Muscle layer of duodenum (tissue), 2 donors: ENCODE measurements around the gene CRYAA.

Experiments
- H3K27ac ChIP-seq: one replicate; pipeline ENCODE4 v1.7.0; 2013; ENCODE audit warnings: mild to moderate bottlenecking, low read length
- H3K27me3 ChIP-seq: one replicate; pipeline ENCODE4 v1.7.0; 2013; ENCODE audit warnings: low read depth, mild to moderate bottlenecking, control low read depth, low read length
- H3K36me3 ChIP-seq, 2 donors: one replicate each; pipeline ENCODE4 v1.7.0; 2013; ENCODE audit warnings: low read length in 2 of 2, control low read depth in 1 of 2, mild to moderate bottlenecking in 1 of 2; ENCODE audit not compliant: insufficient read depth in 2 of 2, control insufficient read depth in 1 of 2
- H3K4me1 ChIP-seq, 2 donors: one replicate each; pipeline ENCODE4 v1.7.0; 2013; ENCODE audit warnings: low read length in 2 of 2, mild to moderate bottlenecking in 2 of 2, control low read depth in 1 of 2, moderate library complexity in 1 of 2; ENCODE audit not compliant: insufficient read depth in 2 of 2, control insufficient read depth in 1 of 2
- H3K4me3 ChIP-seq, 2 donors: one replicate each; pipeline ENCODE4 v1.7.0; 2013; ENCODE audit warnings: low read length in 2 of 2, low read depth in 1 of 2, mild to moderate bottlenecking in 1 of 2
- H3K9me3 ChIP-seq, 2 donors: one replicate each; pipeline ENCODE4 v1.7.0; 2013; ENCODE audit warnings: low read length in 2 of 2, control low read depth in 1 of 2, mild to moderate bottlenecking in 1 of 2; ENCODE audit not compliant: control insufficient read depth in 1 of 2
- donor health status: healthy.

CRYAA gene

DNA sequence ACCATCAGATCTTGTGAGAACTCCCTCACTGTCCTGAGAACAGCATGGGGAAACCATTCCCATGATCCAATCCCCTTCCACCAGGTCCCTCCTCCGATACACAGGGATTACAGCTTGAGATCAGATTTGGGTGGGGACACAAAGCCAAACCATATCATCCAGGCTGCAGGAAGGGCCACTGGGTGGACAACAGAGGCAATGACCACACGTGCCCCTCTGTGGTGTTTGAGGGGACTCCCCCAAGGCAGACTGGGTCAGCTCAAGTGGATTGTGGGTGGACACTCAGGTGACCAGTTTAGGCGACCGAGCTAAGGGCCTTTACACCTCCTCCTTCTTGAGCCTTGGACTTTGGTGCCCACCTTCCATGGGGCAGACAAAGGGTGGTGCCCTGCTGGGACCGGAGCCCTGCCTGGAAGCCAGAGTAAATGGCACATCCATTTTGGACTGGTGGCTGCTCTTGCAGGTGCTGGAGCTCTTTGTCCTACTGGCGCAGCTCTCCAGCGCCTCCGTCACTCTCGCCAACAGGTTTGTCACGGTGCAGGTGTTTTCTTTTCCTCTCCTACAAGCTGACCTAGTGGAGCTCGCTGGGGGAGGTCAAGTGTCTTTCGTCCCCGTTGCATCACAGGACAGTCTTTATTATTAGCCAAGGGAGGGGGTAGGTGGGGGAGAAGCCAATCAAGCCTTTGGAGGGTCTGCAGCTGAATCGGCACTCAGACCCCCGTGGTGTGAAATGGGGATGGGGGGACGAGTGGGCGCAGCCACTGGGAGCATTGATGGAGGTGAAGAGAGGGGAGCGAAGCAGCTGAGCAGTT lies 37.6 kb downstream of the CRYAA start:
- Histone ChIP-seq H3K4me3 (no peak overlapping the region), H3K27ac (no peak overlapping the region), H3K36me3 (no peaks in the 10 kb centered on the region), H3K9me3 (peaks cover under 1 to 2% of the 10 kb centered on the region in 2 donors), H3K4me1 (no peaks in the 10 kb centered on the region), H3K27me3 (no peaks in the 10 kb centered on the region)

DNA sequence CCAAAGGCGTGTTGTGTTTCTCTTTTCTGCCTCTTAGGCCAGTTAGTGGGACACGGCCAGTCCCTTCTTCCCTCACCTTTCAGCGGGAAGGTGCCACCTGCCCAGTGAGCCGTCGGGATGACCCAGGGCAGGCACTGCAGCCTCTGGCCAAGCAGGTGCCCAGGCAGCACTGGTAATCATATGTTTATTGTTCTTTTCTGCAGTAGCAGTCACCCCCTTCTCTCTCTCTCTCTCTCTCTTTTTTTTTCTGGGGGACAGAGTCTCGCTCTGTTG lies 38.2 kb downstream of the CRYAA start:
- H3K27me3 ChIP-seq: no peaks in the 10 kb centered on the region
- H3K4me3 ChIP-seq: no peak overlapping the region
- H3K4me1 ChIP-seq: no peaks in the 10 kb centered on the region
- H3K36me3 ChIP-seq: no peaks in the 10 kb centered on the region
- no peak overlapping the region for H3K27ac ChIP-seq
- H3K9me3 ChIP-seq: no peaks in the 10 kb centered on the region

DNA sequence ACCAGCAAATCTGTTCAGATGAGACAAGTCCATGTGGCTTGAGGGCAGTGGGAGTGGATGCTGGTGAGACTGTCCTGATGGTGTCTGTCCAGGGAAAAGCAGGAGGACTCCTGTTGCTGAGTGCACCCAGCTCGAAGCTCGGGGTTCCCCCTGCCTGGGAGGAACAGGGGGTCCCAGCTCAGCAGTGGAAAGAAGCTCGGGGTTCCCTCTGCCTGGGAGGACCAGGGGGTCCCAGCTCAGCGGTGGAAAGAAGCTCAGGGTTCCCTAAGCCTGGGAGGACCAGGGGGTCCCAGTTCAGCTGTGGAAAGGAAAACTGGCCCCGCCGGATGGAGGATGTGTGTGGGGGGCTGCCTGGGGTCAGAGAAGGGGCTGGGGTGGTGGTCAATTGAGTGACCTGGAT lies 39.1 kb downstream of the CRYAA start:
- H3K9me3 ChIP-seq: no peaks in the 10 kb centered on the region
- H3K27ac ChIP-seq: no peak overlapping the region
- no peak overlapping the region for H3K4me3 ChIP-seq
- H3K36me3 ChIP-seq: no peaks in the 10 kb centered on the region
- H3K27me3 ChIP-seq: no peaks in the 10 kb centered on the region
- H3K4me1 ChIP-seq: no peaks in the 10 kb centered on the region

DNA sequence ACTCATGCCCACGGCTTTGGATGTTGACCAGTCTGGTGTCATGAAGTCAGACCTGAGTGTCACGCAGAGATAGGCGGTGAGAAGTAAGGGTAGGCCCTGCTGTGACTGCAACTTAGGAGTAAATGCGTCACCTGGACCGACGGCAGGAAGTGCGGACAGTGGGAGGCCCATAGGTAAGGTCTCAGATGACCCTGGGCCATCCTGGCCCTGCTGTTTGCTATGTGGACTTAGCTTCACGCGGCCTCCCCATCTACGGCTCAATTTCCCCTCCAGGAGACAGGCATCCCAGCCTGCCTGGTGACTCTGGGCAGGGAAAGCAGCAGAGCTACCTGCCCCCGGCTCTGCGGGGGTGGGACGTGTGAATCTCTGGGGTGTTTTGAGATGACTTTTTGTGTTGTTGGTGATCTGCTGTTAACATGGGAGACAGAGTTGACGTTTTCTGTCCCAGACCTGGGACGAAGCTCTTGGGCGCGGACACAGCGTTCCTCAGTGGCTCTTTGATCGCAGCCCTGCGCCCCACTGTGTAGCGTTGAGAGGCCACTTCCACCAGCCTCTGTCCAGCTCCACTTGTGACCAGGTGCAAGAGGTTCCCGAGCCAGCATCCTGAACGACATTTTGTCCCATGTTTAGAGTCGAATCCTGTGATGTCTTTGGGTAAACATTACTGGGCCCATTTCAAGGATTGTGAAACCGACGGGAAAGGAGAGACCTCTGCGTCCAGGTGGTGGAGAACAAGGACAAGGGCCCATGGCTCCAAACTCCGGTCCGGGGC lies 39.9 kb downstream of the CRYAA start:
- no peaks in the 10 kb centered on the region for H3K27me3 ChIP-seq
- no peaks in the 10 kb centered on the region for H3K4me1 ChIP-seq
- no peaks in the 10 kb centered on the region for H3K36me3 ChIP-seq
- H3K27ac ChIP-seq: no peak overlapping the region
- no peaks in the 10 kb centered on the region for H3K9me3 ChIP-seq
- H3K4me3 ChIP-seq: no peak overlapping the region

DNA sequence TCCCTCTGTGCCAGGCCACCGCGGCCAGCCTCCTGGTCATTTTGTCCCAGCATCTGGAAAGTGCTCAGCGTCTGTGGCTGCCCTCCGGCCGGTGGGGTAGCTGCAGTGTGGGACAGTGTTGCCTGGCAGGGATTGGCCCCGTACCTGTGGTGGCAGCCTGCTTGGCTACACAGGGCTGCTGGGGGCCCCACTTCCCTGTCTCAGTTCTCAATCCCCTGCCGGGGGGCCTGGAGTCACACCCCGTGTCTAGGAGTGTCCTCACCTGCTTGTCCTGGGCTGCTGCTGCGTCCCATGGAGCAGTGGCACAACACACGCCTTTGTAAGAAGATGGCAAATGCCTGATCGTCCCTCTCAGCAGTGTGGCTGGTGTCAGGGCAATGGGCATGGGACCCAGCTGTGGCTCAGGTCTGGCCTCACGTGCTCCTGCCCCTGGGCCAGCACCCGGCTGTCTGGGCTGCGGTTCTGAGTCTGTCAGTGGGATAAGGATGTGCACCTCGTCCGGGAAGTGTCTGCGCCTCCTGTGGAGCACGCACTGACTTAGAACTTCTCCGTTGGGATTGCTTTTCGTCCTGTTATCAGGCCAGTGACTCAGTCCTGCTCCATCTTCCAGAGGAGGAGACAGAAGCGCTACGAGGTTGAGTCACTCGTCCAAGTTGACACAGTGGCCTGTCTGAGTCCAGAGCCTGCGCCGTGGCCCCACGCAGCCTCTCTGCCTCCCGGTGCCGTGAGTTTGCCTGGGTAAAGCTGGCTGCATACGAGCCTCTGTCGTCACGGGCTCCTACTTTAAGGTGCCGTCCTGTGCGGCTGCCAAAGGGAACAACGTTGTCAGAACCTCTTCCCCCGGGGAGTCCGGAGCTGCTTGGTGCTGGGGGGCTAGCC lies 41.0 kb downstream of the CRYAA start:
- Histone ChIP-seq H3K4me1 (no peaks in the 10 kb centered on the region), H3K27me3 (no peaks in the 10 kb centered on the region), H3K9me3 (no peaks in the 10 kb centered on the region), H3K4me3 (no peak overlapping the region), H3K27ac (no peak overlapping the region), H3K36me3 (no peaks in the 10 kb centered on the region)

DNA sequence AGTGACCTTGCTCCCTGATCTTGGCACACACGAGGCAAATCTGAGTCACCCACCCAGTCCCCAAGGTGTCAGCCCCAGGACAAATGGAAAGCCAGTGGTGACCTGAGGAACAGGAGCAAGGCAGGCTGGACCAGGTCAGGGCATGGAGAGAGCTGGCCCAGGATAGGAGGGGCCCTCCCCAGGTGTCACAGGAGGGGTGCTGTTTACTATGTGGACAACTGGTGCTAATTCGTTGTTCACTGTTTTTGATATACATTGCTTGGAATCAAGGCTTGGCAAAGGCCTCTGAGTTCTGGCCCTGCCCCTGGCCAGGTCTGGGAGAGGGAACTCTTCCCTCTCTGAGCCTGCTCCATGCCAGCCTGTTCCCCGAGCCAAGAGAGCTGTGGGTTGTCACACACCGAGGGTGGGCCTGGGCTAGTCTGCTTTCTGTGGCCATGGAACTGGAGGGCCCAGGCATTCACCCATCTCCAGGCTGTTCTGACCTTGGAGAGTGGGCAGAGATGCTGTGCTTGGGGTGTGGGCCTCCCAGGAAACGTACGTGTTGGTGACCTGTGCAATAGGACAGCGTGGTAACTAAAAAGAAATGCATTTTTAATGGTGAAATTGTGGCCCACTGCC lies 41.8 kb downstream of the CRYAA start:
- Histone ChIP-seq H3K27me3 (no peaks in the 10 kb centered on the region), H3K4me1 (no peaks in the 10 kb centered on the region), H3K9me3 (no peaks in the 10 kb centered on the region), H3K36me3 (no peaks in the 10 kb centered on the region), H3K27ac (no peak overlapping the region), H3K4me3 (no peak overlapping the region)

DNA sequence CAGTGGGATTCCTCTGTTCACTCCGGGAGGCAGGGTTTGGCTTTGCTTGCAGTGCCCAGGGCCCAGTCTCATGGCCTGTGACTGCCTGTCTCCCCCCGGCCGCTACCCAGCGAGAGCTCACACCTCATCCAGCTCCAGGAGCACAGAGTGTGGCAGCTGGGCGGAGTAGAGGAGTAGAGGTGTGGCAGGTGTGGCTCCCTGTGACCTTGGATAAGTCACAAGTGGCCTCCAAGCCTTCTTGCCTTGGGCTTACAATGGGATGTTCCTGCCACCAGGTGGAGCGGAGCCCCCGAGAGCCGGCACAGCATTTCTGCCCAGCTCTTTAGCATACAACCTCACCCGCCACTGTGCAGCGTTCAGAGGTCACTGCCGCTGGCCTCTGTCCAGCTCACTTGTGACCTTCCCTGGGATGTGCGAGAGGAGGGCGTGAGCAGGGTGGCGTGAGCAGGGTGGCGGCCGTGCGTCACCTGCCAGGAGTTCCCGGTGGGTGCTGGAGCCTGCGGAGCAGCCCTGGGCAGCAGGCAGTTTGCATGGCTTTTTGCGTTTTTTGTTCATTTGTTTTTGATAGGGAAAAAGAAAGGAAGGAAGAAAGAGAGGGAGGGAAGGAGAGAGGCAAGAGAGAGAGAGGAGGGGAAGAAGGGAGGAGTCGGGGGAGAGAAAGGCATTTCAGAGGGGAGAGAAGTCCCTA lies 42.4 kb downstream of the CRYAA start:
- Histone ChIP-seq H3K4me3 (no peak overlapping the region), H3K27ac (no peak overlapping the region), H3K9me3 (no peaks in the 10 kb centered on the region), H3K27me3 (no peaks in the 10 kb centered on the region), H3K36me3 (no peaks in the 10 kb centered on the region), H3K4me1 (no peaks in the 10 kb centered on the region)

DNA sequence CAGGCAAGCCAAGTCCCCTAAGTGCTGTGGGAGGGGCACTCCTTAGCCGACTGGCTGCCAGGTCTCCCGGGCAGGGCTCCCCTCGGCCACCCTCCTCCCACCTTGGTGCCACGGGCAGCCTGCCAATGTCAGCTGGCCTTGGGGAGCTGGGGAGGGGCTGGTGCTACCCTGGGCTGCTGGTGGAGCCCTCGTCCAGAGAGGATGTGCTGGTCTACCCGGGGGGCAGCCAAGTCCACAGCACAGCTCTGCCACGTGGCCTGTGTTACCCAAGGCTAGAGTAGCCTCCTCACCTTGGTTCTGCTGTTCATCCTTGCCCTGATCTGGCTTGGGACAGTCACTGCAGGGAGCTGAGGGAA lies 42.9 kb downstream of the CRYAA start:
- Histone ChIP-seq H3K27me3 (no peaks in the 10 kb centered on the region), H3K4me3 (no peak overlapping the region), H3K36me3 (no peaks in the 10 kb centered on the region), H3K27ac (no peak overlapping the region), H3K4me1 (no peaks in the 10 kb centered on the region), H3K9me3 (no peaks in the 10 kb centered on the region)
